SK-N-SH (cell line): ENCODE data around the gene ZDHHC5. TPM values are rescaled to one million over a fixed set of nuclear protein-coding genes. Genes with fewer than 3 reads are reported as not detected.

Source experiments
- CTCF ChIA-PET: fragments of 300-600, 350-600 bp; formaldehyde crosslinking; extraction: SDS; loops from one replicate; lab custom pipeline; 2021; lab: Yijun Ruan, JAX
- POLR2A ChIA-PET: fragments of 350-600 bp; sonication (Branson Sonifier 250); formaldehyde crosslinking; extraction: SDS; loops from one replicate; lab custom pipeline; 2020; ENCODE audit warnings: antibody characterized with exemption, inconsistent platforms; lab: Yijun Ruan, JAX
- DNase-seq: peaks from one replicate; pipeline ENCODE4 v3.0.0; 2012
- H2AFZ ChIP-seq: fragments of 200-600 bp; sonication (generic); 2 replicates; pipeline ENCODE4 v1.8.1; 2016; ENCODE audit warnings: antibody characterized with exemption, mild to moderate bottlenecking, low read depth
- H3F3A ChIP-seq: fragments of 200-600 bp; sonication (generic); replicated peaks from 2 replicates; pipeline ENCODE3; 2016; ENCODE audit warnings: antibody characterized with exemption, mild to moderate bottlenecking; ENCODE audit not compliant: insufficient read depth
- H3K27ac ChIP-seq, 2 experiments: fragments of 200-500 bp in 1 of 2; fragments of 200-600 bp in 1 of 2; sonication (Bioruptor generic) in 1 of 2; sonication (generic), shearing (Covaris generic) in 1 of 2; 2 replicates each; pipeline versions ENCODE4 v1.5.1 to v1.6.1; 2014 to 2016; ENCODE audit warnings: low read depth in 2 of 2, inconsistent platforms in 1 of 2, low read length in 1 of 2, mild to moderate bottlenecking in 1 of 2, mixed read lengths in 1 of 2
- H3K27me3 ChIP-seq: fragments of 200-600 bp; sonication (generic), shearing (Covaris generic); 2 replicates; pipeline ENCODE4 v1.6.1; 2016; ENCODE audit warnings: mixed run types; ENCODE audit not compliant: insufficient read depth
- H3K36me3 ChIP-seq, 2 experiments: fragments of 200-500 bp in 1 of 2; fragments of 200-600 bp in 1 of 2; sonication (Bioruptor generic) in 1 of 2; sonication (generic) in 1 of 2; replicated peaks in 1 of 2; 2 replicates each; pipeline versions ENCODE3 to v1.5.1; 2014 to 2016; ENCODE audit warnings: low read length in 1 of 2, mild to moderate bottlenecking in 1 of 2; ENCODE audit not compliant: insufficient read depth in 2 of 2, control insufficient read depth in 1 of 2
- H3K4me1 ChIP-seq, 2 experiments: fragments of 200-500 bp in 1 of 2; fragments of 200-600 bp in 1 of 2; sonication (Bioruptor generic) in 1 of 2; sonication (generic), shearing (Covaris generic) in 1 of 2; 2 replicates each; pipeline versions ENCODE4 v1.5.1 to v1.6.1; 2014 to 2016; ENCODE audit warnings: low read depth in 1 of 2, low read length in 1 of 2, mixed run types in 1 of 2; ENCODE audit not compliant: insufficient read depth in 2 of 2, control insufficient read depth in 1 of 2
- H3K4me2 ChIP-seq: fragments of 200-600 bp; sonication (generic), shearing (Covaris generic); 2 replicates; pipeline ENCODE4 v1.6.1; 2017; ENCODE audit warnings: mixed run types
- H3K4me3 ChIP-seq, 2 experiments: fragments of 200-500 bp in 1 of 2; fragments of 200-600 bp in 1 of 2; sonication (Bioruptor generic) in 1 of 2; sonication (generic), shearing (Covaris generic) in 1 of 2; 2 replicates each; pipeline versions ENCODE4 v1.5.1 to v1.8.1; 2014 to 2016; ENCODE audit warnings: low read depth in 2 of 2, inconsistent platforms in 1 of 2, low read length in 1 of 2, mild to moderate bottlenecking in 1 of 2, mixed read lengths in 1 of 2, moderate library complexity in 1 of 2
- H3K79me2 ChIP-seq: fragments of 200-600 bp; sonication (generic); 2 replicates; pipeline ENCODE4 v1.8.1; 2017; ENCODE audit warnings: mild to moderate bottlenecking; ENCODE audit not compliant: insufficient read depth
- H3K9ac ChIP-seq: fragments of 200-600 bp; sonication (generic); 2 replicates; pipeline ENCODE4 v1.6.1; 2017; ENCODE audit warnings: mixed run types
- H3K9me2 ChIP-seq: fragments of 200-600 bp; sonication (generic); 2 replicates; pipeline ENCODE4 v1.6.1; 2017; ENCODE audit warnings: mixed run types
- H3K9me3 ChIP-seq: fragments of 200-600 bp; sonication (generic); 2 replicates; pipeline ENCODE4 v1.6.1; 2017; ENCODE audit warnings: mixed run types, mild to moderate bottlenecking, moderate library complexity
- H4K20me1 ChIP-seq: fragments of 200-600 bp; sonication (generic); 2 replicates; pipeline ENCODE4 v1.6.1; 2017; ENCODE audit warnings: mild to moderate bottlenecking, mixed run types; ENCODE audit not compliant: insufficient read depth
- CHD2 ChIP-seq: fragments of 150-350 bp; IDR thresholded peaks from 2 replicates; pipeline ENCODE4 v1.6.1; 2018; ENCODE audit warnings: low read length; ENCODE audit not compliant: partially characterized antibody
- ELF1 ChIP-seq: IDR thresholded peaks from 2 replicates; pipeline ENCODE4 v1.4.0; 2012
- EZH2phosphoT487 ChIP-seq: fragments of 200-600 bp; sonication (generic); IDR thresholded peaks from 2 replicates; pipeline ENCODE4 v1.6.1; 2017; ENCODE audit warnings: low read depth, mixed run types, mild to moderate bottlenecking, antibody characterized with exemption, moderate library complexity, borderline replicate concordance
- FOXJ3 ChIP-seq: sonication (generic); formaldehyde crosslinking; IDR thresholded peaks from 2 replicates; pipeline ENCODE4 v1.5.1; 2020; ENCODE audit warnings: mild to moderate bottlenecking, missing genetic modification reagents
- FOXM1 ChIP-seq: IDR thresholded peaks from 2 replicates; pipeline ENCODE4 v1.4.0; 2012; ENCODE audit warnings: low read depth, mild to moderate bottlenecking
- GABPA ChIP-seq: IDR thresholded peaks from 2 replicates; pipeline ENCODE4 v1.4.0; 2012; ENCODE audit warnings: low read depth, mild to moderate bottlenecking
- GATA2 ChIP-seq: sonication (generic); formaldehyde crosslinking; IDR thresholded peaks from 2 replicates; pipeline ENCODE4 v1.5.0; 2020; ENCODE audit warnings: mild to moderate bottlenecking, missing genetic modification reagents
- MAX ChIP-seq: IDR thresholded peaks from 2 replicates; pipeline ENCODE4 v1.4.0; 2012; ENCODE audit warnings: low read depth
- MEF2A ChIP-seq: IDR thresholded peaks from 2 replicates; pipeline ENCODE4 v1.4.0; 2012; ENCODE audit warnings: low read depth, borderline replicate concordance
- NFIC ChIP-seq: IDR thresholded peaks from 2 replicates; pipeline ENCODE4 v1.4.0; 2012; ENCODE audit warnings: borderline replicate concordance
- NRF1 ChIP-seq: IDR thresholded peaks from 2 replicates; pipeline ENCODE4 v1.6.1; 2012; ENCODE audit warnings: low read depth, mild to moderate bottlenecking, low read length
- RAD21 ChIP-seq: IDR thresholded peaks from 2 replicates; pipeline ENCODE4 v1.6.1; 2012; ENCODE audit warnings: mild to moderate bottlenecking, low read length
- RCOR1 ChIP-seq: fragments of 150-350 bp; IDR thresholded peaks from 2 replicates; pipeline ENCODE4 v1.6.1; 2017; ENCODE audit warnings: antibody characterized with exemption, low read length
- RXRA ChIP-seq: IDR thresholded peaks from 2 replicates; pipeline ENCODE4 v1.4.0; 2012; ENCODE audit warnings: low read depth, mild to moderate bottlenecking, borderline replicate concordance
- SIN3A ChIP-seq: IDR thresholded peaks from 2 replicates; pipeline ENCODE4 v1.6.1; 2012; ENCODE audit warnings: low read depth, mild to moderate bottlenecking, low read length, moderate library complexity, borderline replicate concordance
- TAF1 ChIP-seq: IDR thresholded peaks from 2 replicates; pipeline ENCODE4 v1.6.1; 2012; ENCODE audit warnings: low read depth, mild to moderate bottlenecking, low read length, moderate library complexity, borderline replicate concordance
- TEAD4 ChIP-seq: IDR thresholded peaks from 2 replicates; pipeline ENCODE4 v1.4.0; 2012; ENCODE audit warnings: mild to moderate bottlenecking, borderline replicate concordance; ENCODE audit not compliant: insufficient read depth
- YY1 ChIP-seq: IDR thresholded peaks from 2 replicates; pipeline ENCODE4 v1.4.0; 2012; ENCODE audit warnings: low read depth, mild to moderate bottlenecking
- WGBS: methylation state at CpG from one replicate; pipeline ENCODE4 v1.1.6; 2017; ENCODE audit warnings: low lambda C conversion rate; 5-methylcytosine and 5-hydroxymethylcytosine counted together
- polyA plus RNA-seq, 3 experiments: library from polyadenylated mRNA; depleted of rRNA; stranded (reverse); fragments of >200 nt; gene quantifications; 2 replicates each; pipeline ENCODE4 v1.2.3, GENCODE V29; 2012
- TF ChIP-seq, protein P1 (sequence below): fragments of 200-600 bp; sonication (generic); IDR thresholded peaks from 2 replicates; pipeline ENCODE4 v1.6.1; 2017; ENCODE audit warnings: antibody characterized with exemption, mild to moderate bottlenecking, moderate library complexity

Gene ZDHHC5
- polyA plus RNA-seq, 1 of the 3 experiments (the other 2 are of a cell fraction), result 46.6 TPM

- 80% methylated on average over 1 of the region's 2 CpGs for WGBS
- CTCF ChIA-PET, result interaction anchor here (0.6 to 13.2 kb wide), 3 partner anchors 11 to 57 kb away, joined by 3 to 142 read pairs (median 3); no protein-coding TSS in a partner anchor
These were observed 76.4 kb downstream of the ZDHHC5 start for GRCh38 chr11:57744357-57744756.

DNA sequence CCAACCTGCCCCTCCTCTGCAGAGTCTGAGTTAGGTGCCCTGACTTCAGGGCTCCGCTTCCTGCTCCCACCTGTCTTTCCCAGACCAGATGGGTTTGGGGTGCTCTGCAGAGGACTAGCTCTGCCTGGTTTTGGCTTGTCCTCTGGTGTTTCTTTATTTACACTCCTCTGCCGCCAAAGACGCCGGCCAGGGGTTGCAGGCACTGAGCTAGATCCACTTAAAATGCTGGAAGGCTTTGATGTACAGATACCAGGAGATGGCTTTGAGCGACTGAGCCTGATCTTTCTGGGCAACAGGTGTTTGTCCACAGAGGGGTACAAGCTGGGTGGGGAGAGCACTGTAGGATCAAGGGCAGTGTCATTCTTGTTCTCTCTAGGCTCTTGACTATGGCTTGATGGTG, 77.3 kb downstream of the ZDHHC5 start:
- CTCF ChIA-PET, result interaction anchor here (13.2 kb wide), 1 partner anchor 56 kb away, joined by 142 read pairs; no protein-coding TSS in a partner anchor
- 97% methylated on average over 5 of the region's 5 CpGs for WGBS
- Histone ChIP-seq H3K4me2 (no peak overlapping the region), H3K79me2 (peaks cover 23% of the 10 kb centered on the region), H3F3A (peaks cover 17% of the 10 kb centered on the region), H3K27ac (no peak overlapping the region), H3K9me3 (no peaks in the 10 kb centered on the region), H4K20me1 (no peaks in the 10 kb centered on the region), H3K4me1 (peaks cover 0 to 7% of the 10 kb centered on the region in 2 experiments; a peak in 3 of 4 replicates), H3K9ac (no peak overlapping the region), H3K36me3 (peaks cover 21 to 35% of the 10 kb centered on the region in 2 experiments), H2AFZ (no peak overlapping the region), H3K4me3 (no peak overlapping the region), H3K27me3 (no peaks in the 10 kb centered on the region), H3K9me2 (no peaks in the 10 kb centered on the region)
- no peak for DNase-seq
- TF ChIP-seq YY1 (no peak), MEF2A (no peak), TEAD4 (no peak), TAF1 (no peak), EZH2phosphoT487 (no peak), RAD21 (no peak), FOXJ3 (CRISPR knock-in tag) (no peak), NRF1 (no peak), CHD2 (no peak), MAX (no peak), RXRA (no peak), FOXM1 (no peak), GABPA (no peak), GATA2 (CRISPR knock-in tag) (no peak), ELF1 (no peak), RCOR1 (no peak), NFIC (no peak)
- POLR2A ChIA-PET, result no interaction called here

More at GRCh38 chr11:57744357-57744756, 76.4 kb downstream of the ZDHHC5 start:
- H3K4me2 ChIP-seq, result no peak overlapping the region
- H3K36me3 ChIP-seq, result peaks cover 22 to 40% of the 10 kb centered on the region in 2 experiments
- no peak overlapping the region for H2AFZ ChIP-seq
- no peak overlapping the region for H3K27ac ChIP-seq
- no peak overlapping the region for H3K9ac ChIP-seq
- H3K27me3 ChIP-seq, result no peaks in the 10 kb centered on the region
- peaks cover 0 to 7% of the 10 kb centered on the region in 2 experiments; a peak in 3 of 4 replicates for H3K4me1 ChIP-seq
- no peaks in the 10 kb centered on the region for H4K20me1 ChIP-seq
- TF ChIP-seq, protein P1, sequence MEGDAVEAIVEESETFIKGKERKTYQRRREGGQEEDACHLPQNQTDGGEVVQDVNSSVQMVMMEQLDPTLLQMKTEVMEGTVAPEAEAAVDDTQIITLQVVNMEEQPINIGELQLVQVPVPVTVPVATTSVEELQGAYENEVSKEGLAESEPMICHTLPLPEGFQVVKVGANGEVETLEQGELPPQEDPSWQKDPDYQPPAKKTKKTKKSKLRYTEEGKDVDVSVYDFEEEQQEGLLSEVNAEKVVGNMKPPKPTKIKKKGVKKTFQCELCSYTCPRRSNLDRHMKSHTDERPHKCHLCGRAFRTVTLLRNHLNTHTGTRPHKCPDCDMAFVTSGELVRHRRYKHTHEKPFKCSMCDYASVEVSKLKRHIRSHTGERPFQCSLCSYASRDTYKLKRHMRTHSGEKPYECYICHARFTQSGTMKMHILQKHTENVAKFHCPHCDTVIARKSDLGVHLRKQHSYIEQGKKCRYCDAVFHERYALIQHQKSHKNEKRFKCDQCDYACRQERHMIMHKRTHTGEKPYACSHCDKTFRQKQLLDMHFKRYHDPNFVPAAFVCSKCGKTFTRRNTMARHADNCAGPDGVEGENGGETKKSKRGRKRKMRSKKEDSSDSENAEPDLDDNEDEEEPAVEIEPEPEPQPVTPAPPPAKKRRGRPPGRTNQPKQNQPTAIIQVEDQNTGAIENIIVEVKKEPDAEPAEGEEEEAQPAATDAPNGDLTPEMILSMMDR, result no peak
- TF ChIP-seq RCOR1 (no peak), ELF1 (no peak), SIN3A (no peak), GATA2 (CRISPR knock-in tag) (no peak)
- peaks cover 23% of the 10 kb centered on the region for H3K79me2 ChIP-seq
- H3F3A ChIP-seq, result peaks cover 23% of the 10 kb centered on the region
- POLR2A ChIA-PET, result no interaction called here
- H3K4me3 ChIP-seq, result no peak overlapping the region
- no peaks in the 10 kb centered on the region for H3K9me2 ChIP-seq
- H3K9me3 ChIP-seq, result no peaks in the 10 kb centered on the region
- no peak for DNase-seq
